Fibroblast of lung (primary cell): ENCODE data around the gene RARRES1. TPM values are rescaled to one million over a fixed set of nuclear protein-coding genes. Genes with fewer than 3 reads are reported as not detected.
A peak's percentile ranks its signal among the peaks of the same experiment; 100 is the strongest.

Source experiments
- DNase-seq, 2 donors: peaks; one replicate each; pipeline versions ENCODE4 v3.0.0 to v3.0.0-alpha.2; 2010; ENCODE audit warnings: low read depth in 2 of 2
- H2AFZ ChIP-seq: 2 replicates; pipeline ENCODE4 v1.5.1; 2012; ENCODE audit warnings: low read length, control low read depth, inconsistent platforms
- H3K27ac ChIP-seq: 2 replicates; pipeline ENCODE4 v1.5.1; 2011; ENCODE audit warnings: low read length, control low read depth; ENCODE audit not compliant: insufficient read depth
- H3K27me3 ChIP-seq: 2 replicates; pipeline ENCODE4 v1.5.1; 2011; ENCODE audit warnings: mild to moderate bottlenecking, low read length; ENCODE audit not compliant: control insufficient read depth, insufficient read depth
- H3K36me3 ChIP-seq: 2 replicates; pipeline ENCODE4 v1.5.1; 2011; ENCODE audit warnings: low read length; ENCODE audit not compliant: control insufficient read depth, insufficient read depth
- H3K4me1 ChIP-seq: 2 replicates; pipeline ENCODE4 v1.5.1; 2011; ENCODE audit warnings: low read length; ENCODE audit not compliant: control insufficient read depth, insufficient read depth; ENCODE audit errors: extremely low read depth
- H3K4me2 ChIP-seq: 2 replicates; pipeline ENCODE4 v1.5.1; 2011; ENCODE audit warnings: low read length, control low read depth; ENCODE audit not compliant: insufficient read depth; ENCODE audit errors: extremely low read depth
- H3K4me3 ChIP-seq, 4 experiments: fragments of 200-600 bp in 1 of 4; sonication (generic) in 1 of 4; replicated peaks in 1 of 4; 2 replicates each; pipeline ENCODE4 v1.5.1; 2011 to 2016; ENCODE audit warnings: low read length in 4 of 4, low read depth in 3 of 4, mild to moderate bottlenecking in 3 of 4, control low read depth in 2 of 4, inconsistent platforms in 1 of 4, mixed read lengths in 1 of 4; ENCODE audit not compliant: insufficient read depth in 1 of 4; ENCODE audit errors: control extremely low read depth in 1 of 4
- H3K79me2 ChIP-seq: 2 replicates; pipeline ENCODE4 v1.5.1; 2012; ENCODE audit warnings: mild to moderate bottlenecking, low read length, inconsistent platforms; ENCODE audit not compliant: control insufficient read depth, insufficient read depth
- H3K9ac ChIP-seq: 2 replicates; pipeline ENCODE4 v1.5.1; 2011; ENCODE audit warnings: mild to moderate bottlenecking, low read length, control low read depth; ENCODE audit not compliant: insufficient read depth
- H3K9me3 ChIP-seq: 2 replicates; pipeline ENCODE4 v1.5.1; 2012; ENCODE audit warnings: low read depth, low read length; ENCODE audit not compliant: control insufficient read depth, insufficient read depth
- H4K20me1 ChIP-seq: 2 replicates; pipeline ENCODE4 v1.5.1; 2011; ENCODE audit warnings: low read length; ENCODE audit not compliant: control insufficient read depth, insufficient read depth; ENCODE audit errors: extremely low read depth
- CTCF ChIP-seq, 2 donors: IDR thresholded peaks in 1 of 2; conservative IDR thresholded peaks in 1 of 2; 1 replicate in 1 of 2; 2 replicates in 1 of 2; pipeline ENCODE4 v1.5.1; 2011 to 2012; ENCODE audit warnings: low read length in 2 of 2, control low read depth in 1 of 2, inconsistent platforms in 1 of 2, low read depth in 1 of 2, mild to moderate bottlenecking in 1 of 2
- EZH2 ChIP-seq: IDR thresholded peaks from 2 replicates; pipeline ENCODE4 v1.5.1; 2012; ENCODE audit warnings: low read length, control low read depth, mild to moderate bottlenecking; ENCODE audit errors: missing control alignments
- polyA plus RNA-seq, 2 donors: library from polyadenylated mRNA; depleted of rRNA in 1 of 2; stranded (reverse) in 1 of 2; unstranded in 1 of 2; fragments of >200 nt; gene quantifications; 2 replicates each; pipeline ENCODE4 v1.2.1, GENCODE V29; 2011 to 2012; ENCODE audit warnings: missing spikeins in 1 of 2
- total RNA-seq: library from RNA; depleted of rRNA; stranded (reverse); fragments of >200 nt; gene quantifications from 2 replicates; pipeline ENCODE4 v1.2.1, GENCODE V29; 2014

The RARRES1 gene
- total and polyA plus RNA-seq, 2 donors (not counting 1 experiment from before 2014, with no cell fraction given), result 27.7 to 93.3 TPM

GRCh38 chr3:158773845-158774830, 41.9 kb upstream of the RARRES1 start:
- Histone ChIP-seq H3K4me1 (peaks cover 26% of the 10 kb centered on the region), H3K4me3 (no peak overlapping the region), H3K36me3 (no peaks in the 10 kb centered on the region), H3K9ac (no peak overlapping the region), H3K79me2 (no peaks in the 10 kb centered on the region), H3K27ac (peak overlapping the region; percentile 39), H4K20me1 (no peaks in the 10 kb centered on the region), H2AFZ (no peak overlapping the region), H3K27me3 (no peaks in the 10 kb centered on the region), H3K9me3 (no peaks in the 10 kb centered on the region), H3K4me2 (no peak overlapping the region)
- DNase-seq, result peak; percentile 78 to 94
- no peak for TF ChIP-seq CTCF (conservative IDR thresholded peaks at IDR 0.05 in 1 of 2, IDR thresholded peaks at IDR 0.05 in 1 of 2; ENCODE audit: low read depth in 1 of 2, low read length in 2 of 2)
- no peak for TF ChIP-seq EZH2

GRCh38 chr3:158773166-158773565, 40.9 kb upstream of the RARRES1 start:
- Histone ChIP-seq H2AFZ (no peak overlapping the region), H3K9ac (no peak overlapping the region), H3K4me3 (no peak overlapping the region), H3K27ac (no peak overlapping the region), H4K20me1 (no peaks in the 10 kb centered on the region), H3K9me3 (no peaks in the 10 kb centered on the region), H3K4me2 (no peak overlapping the region), H3K4me1 (peaks cover 34% of the 10 kb centered on the region), H3K27me3 (no peaks in the 10 kb centered on the region), H3K36me3 (no peaks in the 10 kb centered on the region), H3K79me2 (no peaks in the 10 kb centered on the region)
- no peak for DNase-seq
- no peak for TF ChIP-seq CTCF (conservative IDR thresholded peaks at IDR 0.05 in 1 of 2, IDR thresholded peaks at IDR 0.05 in 1 of 2; ENCODE audit: low read depth in 1 of 2, low read length in 2 of 2)

GRCh38 chr3:158771982-158772381, 39.7 kb upstream of the RARRES1 start:
- Histone ChIP-seq H2AFZ (no peak overlapping the region), H3K4me3 (no peak overlapping the region), H3K79me2 (no peaks in the 10 kb centered on the region), H3K9me3 (no peaks in the 10 kb centered on the region), H3K27me3 (no peaks in the 10 kb centered on the region), H3K4me1 (peaks cover 32% of the 10 kb centered on the region), H3K4me2 (no peak overlapping the region), H3K36me3 (no peaks in the 10 kb centered on the region), H3K27ac (no peak overlapping the region), H3K9ac (no peak overlapping the region), H4K20me1 (no peaks in the 10 kb centered on the region)
- TF ChIP-seq EZH2 (no peak), CTCF (conservative IDR thresholded peaks at IDR 0.05 in 1 of 2, IDR thresholded peaks at IDR 0.05 in 1 of 2; ENCODE audit: low read depth in 1 of 2, low read length in 2 of 2) (no peak)
- no peak for DNase-seq
